ENCODE measurements around the gene CST2.
"Not testable (repeated sequence)": the region's sequence is repeated elsewhere in the genome, so short reads cannot be mapped to it uniquely, and the experiment has no call there.

Gene CST2

GRCh38 chr20:23826541-23827021, at the start of gene CST2:
Gene CST2, minus strand, starts transcription at chr20:23826729. Its CDS starts 69 bp downstream, at chr20:23826660.
- no peak for DNase-seq (ENCODE audit: low read depth)

GRCh38 chr20:23875606-23876237, 49.2 kb upstream of the CST2 start:
- DNase-seq (ENCODE audit: low read depth) = no peak

- no peak for DNase-seq (ENCODE audit: low read depth)
Observed at GRCh38 chr20:23874747-23875146, 48.2 kb upstream of the CST2 start.

- no peak for DNase-seq (ENCODE audit: low read depth)
Observed at GRCh38 chr20:23873370-23874015, 47.0 kb upstream of the CST2 start.

GRCh38 chr20:23872065-23872464, 45.5 kb upstream of the CST2 start:
- DNase-seq (ENCODE audit: low read depth) = no peak

DNA sequence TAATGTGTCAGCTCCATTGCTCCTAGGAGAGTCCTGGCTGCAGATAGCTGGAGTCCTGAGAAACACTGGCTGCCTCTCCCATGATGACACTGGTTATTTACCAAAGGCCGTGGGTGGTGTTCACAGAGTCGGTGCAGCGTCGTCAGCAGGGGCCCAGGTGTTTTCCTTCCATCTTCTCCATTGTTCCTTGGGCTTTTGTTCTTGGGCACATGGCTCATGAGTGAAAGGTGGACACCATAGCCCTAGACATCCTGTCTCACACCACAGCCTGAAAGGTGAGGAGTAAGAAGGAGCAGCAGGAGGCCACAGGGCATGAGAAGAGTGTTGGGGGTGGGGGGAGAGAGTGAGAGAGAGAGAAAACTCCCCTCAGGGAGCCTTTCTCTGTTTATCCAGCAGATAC, 43.9 kb upstream of the CST2 start:
- DNase-seq (ENCODE audit: low read depth) = no peak

DNA sequence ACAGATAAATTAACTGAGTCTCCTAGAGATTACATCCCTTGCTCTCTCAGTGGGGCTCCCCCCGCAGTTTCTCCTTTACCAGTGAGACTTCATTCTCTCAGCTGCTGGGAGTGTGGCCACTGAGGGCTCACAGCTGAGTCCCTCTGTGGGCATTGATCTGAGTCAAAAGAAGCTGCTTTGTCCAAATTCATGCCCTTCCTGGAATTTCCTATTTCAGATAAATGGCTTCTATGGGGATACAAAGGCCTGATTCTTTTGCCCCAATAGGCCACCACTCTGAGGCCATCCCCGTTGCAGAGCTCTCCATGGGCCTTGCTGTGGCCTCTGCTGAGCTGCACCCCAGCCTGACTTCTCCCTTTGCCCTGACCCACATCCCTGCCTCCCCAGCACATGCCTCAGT, 43.0 kb upstream of the CST2 start:
- no peak for DNase-seq (ENCODE audit: low read depth)

GRCh38 chr20:23868321-23868720, 41.8 kb upstream of the CST2 start:
- DNase-seq (ENCODE audit: low read depth) = no peak

GRCh38 chr20:23867152-23867776, 40.7 kb upstream of the CST2 start:
- DNase-seq (ENCODE audit: low read depth) = no peak

DNA sequence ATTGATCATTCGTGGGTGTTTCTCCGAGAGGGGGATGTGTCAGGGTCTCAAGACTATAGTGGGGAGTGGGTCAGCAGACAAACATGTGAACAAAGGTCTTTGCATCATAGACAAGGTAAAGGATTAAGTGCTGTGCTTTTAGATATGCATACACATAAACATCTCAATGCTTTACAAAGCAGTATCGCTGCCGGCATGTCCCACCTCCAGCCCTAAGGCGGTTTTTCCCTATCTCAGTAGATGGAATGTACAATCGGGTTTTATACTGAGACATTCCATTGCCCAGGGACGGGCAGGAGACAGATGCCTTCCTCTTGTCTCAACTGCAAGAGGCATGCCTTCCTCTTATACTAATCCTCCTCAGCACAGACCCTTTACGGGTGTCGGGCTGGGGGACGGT, 34.2 kb upstream of the CST2 start:
- DNase-seq (ENCODE audit: low read depth) = not testable (repeated sequence)

DNA sequence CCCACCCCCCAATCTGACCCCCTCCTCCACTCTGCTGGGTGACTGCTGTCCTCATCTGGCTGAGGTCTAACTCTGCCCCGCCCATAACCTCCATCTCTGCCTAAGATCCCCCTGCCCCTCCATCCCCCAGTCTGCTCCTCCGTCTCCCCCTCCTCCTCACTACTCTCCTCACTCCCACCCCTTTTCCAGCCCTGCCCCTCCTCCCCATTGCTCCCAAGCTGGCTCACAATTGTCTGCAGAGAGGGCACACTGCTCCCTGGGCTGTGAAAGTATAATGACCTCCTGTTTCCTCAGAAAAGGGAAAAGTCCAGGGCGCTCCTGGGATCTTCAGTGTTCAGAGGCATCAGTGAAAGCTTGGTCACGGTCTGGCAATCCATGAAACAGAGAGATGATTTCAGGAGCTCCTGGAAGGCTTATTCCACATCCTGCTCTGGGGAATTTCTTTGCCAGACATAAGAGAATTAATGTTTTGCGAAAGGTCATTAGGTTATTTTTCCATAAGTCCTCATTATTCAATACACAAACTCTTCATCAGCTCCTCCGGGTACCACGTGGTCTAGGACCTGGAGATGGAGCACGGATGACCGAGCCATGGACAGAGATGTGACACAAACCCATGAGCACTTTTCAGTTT, 31.6 kb upstream of the CST2 start:
- DNase-seq (ENCODE audit: low read depth) = no peak

DNA sequence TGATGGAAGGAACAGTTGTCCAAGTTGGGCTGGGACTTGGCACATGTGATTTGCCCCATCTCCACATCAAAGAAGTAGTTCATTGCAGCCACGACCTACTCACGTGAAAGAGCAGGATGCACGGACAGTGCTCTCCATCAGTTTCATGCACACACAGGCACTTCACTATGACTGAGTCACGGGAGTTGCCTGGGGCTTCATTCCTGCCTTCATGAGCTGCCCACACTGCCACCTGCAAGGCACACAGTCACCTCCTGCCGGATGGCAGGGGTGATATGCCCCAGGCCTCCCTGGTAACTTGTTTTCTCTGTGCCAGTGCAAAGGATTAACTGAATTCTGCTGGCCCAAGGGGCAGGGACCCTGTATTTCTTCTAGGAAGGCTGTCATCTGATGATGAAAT, 30.2 kb upstream of the CST2 start:
- DNase-seq (ENCODE audit: low read depth) = no peak

GRCh38 chr20:23856226-23856625, 29.7 kb upstream of the CST2 start:
- no peak for DNase-seq (ENCODE audit: low read depth)

GRCh38 chr20:23841693-23842092, 15.2 kb upstream of the CST2 start:
- no peak for DNase-seq (ENCODE audit: low read depth)

DNA sequence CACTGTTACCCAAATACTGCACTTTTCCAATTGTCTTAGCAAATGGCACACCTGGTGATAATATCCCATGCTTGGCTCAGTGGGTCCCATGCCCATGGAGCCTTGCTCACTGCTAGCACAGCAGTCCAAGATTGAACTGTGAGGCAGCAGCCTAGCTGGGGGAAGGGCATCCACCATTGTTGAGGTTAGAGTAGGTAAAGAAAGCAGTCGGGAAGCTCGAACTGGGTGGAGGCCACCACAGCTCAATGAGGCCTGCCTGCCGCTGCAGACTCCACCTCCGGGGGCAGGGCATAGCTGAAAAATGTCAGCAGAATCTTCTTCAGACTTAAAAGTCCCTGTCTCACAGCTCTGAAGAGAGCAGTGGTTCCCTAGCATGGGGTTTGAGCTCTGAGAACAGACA, 9.2 kb upstream of the CST2 start:
- DNase-seq (ENCODE audit: low read depth) = no peak

- DNase-seq (ENCODE audit: low read depth) = no peak
Observed at GRCh38 chr20:23832775-23833513, 6.4 kb upstream of the CST2 start.

DNA sequence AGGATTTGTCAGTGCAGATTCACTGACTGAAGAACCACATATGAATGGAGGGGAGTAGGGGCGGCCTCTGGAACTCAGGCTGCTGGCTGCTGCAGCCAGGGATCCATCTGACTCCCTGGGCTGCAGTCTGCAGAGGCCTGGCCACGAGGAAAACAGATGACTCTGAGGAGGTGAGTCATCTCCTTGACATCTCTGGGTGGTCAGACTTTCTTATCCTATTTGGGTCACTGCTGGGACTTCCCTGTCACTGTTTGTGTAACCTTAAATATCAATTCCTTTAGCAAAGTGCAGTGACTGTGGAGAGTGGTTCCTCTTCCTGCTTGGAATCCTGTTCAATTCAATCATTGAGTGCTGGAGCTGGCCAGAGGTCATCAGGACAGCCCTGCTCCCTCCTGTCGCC, 5.4 kb upstream of the CST2 start:
- DNase-seq (ENCODE audit: low read depth) = peak; percentile 49

DNA sequence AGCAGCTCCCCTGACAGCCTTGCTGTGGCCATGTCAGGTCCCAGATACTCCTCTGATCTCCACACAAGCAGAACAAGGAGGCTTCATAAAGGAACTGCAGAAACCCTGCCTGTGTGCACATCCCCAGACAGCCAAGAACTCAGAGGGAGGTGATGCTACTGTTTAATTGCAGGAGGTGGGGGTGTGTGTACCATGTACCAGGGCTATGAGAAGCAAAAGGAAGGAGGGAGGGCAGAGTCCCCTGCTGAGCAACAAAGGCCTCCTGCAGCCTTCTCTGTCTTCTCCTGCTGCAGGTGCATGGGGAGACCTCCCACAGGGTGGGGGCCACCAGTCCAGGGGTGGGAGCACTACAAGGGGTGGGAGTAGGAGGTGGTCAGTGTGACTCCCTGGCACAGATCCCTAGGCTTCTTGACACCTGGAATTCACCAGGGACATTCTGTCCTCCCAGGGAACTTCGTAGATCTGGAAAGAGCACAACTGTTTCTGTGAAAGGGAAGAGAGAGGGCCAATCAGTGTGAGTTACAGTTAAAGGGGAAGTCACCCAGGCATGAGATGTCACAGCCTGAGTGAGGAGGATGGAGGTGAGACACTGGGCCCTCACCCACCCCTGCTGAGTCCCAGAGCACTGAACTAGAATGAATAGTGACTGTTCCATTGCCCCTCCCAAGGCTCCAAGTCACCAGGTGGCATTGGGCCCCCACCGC, 2.8 kb downstream of the CST2 start:
- DNase-seq (ENCODE audit: low read depth) = no peak

DNA sequence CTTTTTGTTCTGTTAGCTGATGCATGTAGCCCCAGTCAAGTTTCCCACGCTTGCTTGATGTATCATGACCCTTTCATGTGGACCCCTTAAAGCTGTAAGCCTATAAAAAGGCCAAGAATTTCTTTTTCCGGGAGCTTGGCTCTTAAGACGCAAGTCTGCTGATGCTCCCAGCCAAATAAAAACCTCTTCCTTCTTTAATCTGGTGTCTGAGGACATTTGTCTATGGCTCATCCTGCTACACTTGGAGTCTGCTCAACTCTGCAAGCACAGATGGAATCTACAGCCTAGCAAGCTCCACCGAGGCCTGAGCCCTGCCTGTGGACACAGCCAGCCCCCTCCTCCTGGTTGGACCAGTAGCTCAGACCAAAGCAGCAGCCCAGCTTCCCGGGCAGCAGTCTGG, 3.4 kb downstream of the CST2 start:
- no peak for DNase-seq (ENCODE audit: low read depth)

DNA sequence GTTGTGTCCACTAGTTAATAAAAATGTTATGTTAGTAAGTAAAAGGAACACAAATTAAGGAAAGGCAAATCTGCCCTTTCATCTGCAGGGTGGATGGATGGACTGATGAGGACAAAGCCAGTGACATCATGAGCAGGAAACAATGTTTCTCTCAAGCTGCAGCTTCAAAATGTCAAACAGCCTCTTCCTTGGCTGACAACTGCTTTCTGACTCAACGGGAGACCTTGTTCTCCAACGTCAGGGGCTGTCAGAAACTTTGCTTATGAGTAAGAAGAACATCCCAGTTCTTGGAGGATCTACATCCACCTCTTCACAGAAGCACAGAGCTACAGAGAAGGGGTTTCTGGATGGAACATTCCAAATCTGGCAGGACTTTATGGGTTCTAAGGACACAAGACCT, 6.0 kb downstream of the CST2 start:
- DNase-seq (ENCODE audit: low read depth) = peak; percentile 29

DNA sequence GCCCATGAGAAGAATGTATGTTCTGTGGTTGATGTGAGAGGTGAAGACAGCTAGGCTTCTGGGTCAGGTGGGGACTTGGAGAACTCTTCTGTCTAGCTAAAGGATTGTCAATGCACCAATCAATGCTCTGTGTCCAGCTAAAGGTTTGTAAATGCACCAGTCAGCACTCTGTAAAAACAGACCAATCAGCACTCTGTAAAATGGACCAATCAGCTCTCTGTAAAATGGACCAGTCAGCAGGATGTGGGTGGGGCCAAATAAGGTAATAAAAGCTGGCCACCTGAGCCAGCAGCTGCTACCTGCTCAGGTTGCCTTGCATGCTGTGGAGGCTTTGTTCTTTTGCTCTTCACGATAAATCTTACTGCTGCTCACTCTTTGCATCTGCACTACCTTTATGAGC, 15.0 kb downstream of the CST2 start:
- DNase-seq (ENCODE audit: low read depth) = not testable (repeated sequence)

DNA sequence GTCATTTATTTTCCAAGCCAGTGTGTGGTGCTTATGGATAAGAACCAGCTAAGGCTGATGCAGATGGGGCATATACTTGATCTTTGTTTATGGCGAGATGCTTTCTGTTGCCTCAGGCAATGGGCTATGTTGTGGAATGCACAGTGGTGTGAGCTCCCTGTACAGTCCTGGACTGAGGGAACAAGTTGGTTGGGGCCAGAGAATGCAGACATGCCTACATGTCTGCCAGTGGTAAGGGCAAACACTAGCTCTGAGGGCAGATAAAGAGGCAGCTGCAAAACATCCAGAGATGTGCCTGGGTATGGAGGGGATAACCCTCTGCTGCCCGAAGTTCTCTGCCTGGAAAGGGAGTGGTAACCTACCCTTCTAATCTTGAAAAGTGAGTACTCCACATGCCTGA, 16.2 kb downstream of the CST2 start:
- not testable (repeated sequence) for DNase-seq (ENCODE audit: low read depth)
